ENCODE results near the gene CHMP2A.
A peak's percentile ranks its signal among the peaks of the same experiment; 100 is the strongest.
"Not testable (repeated sequence)": the region's sequence is repeated elsewhere in the genome, so short reads cannot be mapped to it uniquely, and the experiment has no call there.

CHMP2A gene

DNA sequence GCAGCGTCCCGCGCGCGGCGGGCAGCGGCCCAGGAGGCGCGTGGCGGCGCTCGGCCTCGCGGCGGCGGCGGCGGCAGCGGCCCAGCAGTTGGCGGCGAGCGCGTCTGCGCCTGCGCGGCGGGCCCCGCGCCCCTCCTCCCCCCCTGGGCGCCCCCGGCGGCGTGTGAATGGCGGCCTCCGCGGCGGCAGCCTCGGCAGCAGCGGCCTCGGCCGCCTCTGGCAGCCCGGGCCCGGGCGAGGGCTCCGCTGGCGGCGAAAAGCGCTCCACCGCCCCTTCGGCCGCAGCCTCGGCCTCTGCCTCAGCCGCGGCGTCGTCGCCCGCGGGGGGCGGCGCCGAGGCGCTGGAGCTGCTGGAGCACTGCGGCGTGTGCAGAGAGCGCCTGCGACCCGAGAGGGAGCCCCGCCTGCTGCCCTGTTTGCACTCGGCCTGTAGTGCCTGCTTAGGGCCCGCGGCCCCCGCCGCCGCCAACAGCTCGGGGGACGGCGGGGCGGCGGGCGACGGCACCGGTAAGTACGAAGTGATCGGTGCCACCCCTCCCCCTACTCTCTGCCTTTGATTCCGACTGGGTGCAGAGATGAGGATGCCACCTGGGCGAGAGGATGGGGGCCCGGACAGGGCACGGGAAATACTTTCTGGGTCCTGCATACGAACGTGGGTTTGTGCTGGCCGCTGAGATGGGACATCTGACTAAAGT, 10.2 kb downstream of the CHMP2A start:
- no peak for DNase-seq
- in situ Hi-C loops (cut with MboI; ENCODE audit: low pct_unique_long_range_greater_than_20kb, low sequenced_read_pairs), result no loop called here

DNA sequence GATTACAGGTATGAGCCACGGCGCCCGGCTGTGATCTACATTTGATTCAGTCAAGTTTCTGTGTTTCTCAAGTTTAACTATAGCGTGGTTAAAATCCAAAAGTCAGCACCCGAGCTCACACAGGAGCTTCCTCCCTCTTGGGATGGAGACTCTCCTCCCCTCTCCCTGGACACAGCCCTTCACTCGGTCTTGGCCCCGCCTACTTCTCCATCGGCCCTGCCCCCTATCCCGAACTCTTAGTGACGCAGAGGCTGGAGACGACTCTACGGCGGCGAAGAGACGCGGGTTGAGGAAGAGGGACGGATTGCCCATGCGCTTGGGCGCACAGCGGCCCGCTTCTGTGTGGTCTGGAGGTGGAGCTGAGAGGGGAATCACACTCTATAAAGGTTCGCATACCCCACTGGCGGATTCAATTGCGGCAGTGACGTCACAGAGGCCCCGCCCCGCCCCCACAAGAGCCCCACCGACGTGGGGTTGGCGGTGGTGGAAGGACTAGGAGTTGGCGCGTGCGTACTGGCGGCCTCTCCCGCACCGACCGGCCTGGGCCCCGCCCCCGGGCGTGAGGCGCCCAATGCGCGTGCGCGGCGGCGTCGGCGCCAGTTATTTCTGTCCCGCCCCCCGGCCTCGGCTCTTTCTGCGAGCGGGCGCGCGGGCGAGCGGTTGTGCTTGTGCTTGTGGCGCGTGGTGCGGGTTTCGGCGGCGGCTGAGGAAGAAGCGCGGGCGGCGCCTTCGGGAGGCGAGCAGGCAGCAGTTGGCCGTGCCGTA, 10.9 kb downstream of the CHMP2A start, which contains the start of gene TRIM28:
TSS of gene TRIM28 (plus strand) at position 239 of the 765 bp plus-strand sequence. CDS start 694 bp downstream, outside the sequence.
- in situ Hi-C loops (cut with MboI; ENCODE audit: low pct_unique_long_range_greater_than_20kb, low sequenced_read_pairs), result no loop called here
- DNase-seq, result peak; percentile 99

- DNase-seq; in situ Hi-C loops (cut with MboI; ENCODE audit: low pct_unique_long_range_greater_than_20kb, low sequenced_read_pairs): not testable (repeated sequence)
Observed at GRCh38 chr19:58542641-58543372, 12.1 kb downstream of the CHMP2A start.

DNA sequence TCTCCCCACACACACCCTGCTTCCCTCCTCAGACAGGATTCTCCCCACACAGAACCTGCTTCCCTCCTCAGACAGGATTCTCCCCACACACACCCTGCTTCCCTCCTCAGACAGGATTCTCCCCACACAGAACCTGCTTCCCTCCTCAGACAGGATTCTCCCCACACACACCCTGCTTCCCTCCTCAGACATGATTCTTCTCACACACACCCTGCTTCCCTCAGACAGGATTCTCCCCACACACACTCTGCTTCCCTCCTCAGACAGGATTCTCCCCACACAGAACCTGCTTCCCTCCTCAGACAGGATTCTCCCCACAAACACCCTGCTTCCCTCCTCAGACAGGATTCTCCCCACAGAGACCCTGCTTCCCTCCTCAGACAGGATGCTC, 15.7 kb downstream of the CHMP2A start:
- in situ Hi-C loops (cut with MboI; ENCODE audit: low pct_unique_long_range_greater_than_20kb, low sequenced_read_pairs); DNase-seq: not testable (repeated sequence)

DNA sequence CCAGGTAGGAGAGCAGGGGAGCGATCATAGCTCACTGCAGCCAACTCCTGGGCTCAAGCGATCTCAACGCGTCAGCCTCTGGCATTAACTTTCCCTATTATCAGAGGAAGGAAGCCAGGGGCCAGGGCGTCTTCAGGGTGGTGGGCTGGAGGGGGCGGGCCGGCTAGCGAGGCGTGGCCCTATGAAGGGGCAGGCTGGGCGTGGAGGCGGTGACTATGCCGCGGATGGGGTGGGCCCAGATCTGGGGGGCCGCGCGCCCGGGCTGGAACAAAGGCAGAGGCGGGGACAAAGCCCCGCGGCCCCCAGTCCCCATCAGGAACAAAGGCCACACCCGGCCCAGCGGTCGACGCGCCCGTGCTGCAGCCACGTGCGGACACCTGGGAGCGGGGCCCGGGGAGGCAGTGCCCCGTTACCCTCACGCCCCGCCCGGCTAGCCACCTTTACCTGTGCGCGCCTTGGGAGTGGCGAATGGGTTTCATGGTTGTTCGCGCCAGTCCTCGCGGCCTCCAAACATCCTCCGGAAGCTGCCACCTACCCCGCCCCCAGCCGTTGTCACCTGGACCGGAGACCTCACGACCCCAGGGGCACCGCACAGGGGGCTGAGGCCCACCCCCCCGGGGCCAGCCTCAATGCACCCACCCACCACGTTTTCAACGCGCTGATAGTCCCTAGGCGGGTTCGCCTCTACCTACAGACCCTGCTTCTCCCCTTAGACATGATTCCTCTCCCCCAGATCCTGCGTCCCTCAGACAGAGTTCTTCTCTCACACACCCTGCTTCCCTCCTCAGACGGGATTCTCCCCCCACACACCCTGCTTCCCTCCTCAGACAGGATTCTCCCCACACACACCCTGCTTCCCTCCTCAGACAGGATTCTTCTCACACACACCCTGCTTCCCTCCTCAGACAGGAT, 16.4 kb downstream of the CHMP2A start:
- no peak for DNase-seq
- in situ Hi-C loops (cut with MboI; ENCODE audit: low pct_unique_long_range_greater_than_20kb, low sequenced_read_pairs), result no loop called here

- no peak for DNase-seq
- in situ Hi-C loops (cut with MboI; ENCODE audit: low pct_unique_long_range_greater_than_20kb, low sequenced_read_pairs), result no loop called here
Observed at GRCh38 chr19:58536852-58537798, 17.8 kb downstream of the CHMP2A start.

GRCh38 chr19:58535857-58536256, 19.0 kb downstream of the CHMP2A start:
- DNase-seq, result no peak
- in situ Hi-C loops (cut with MboI; ENCODE audit: low pct_unique_long_range_greater_than_20kb, low sequenced_read_pairs), result no loop called here

DNA sequence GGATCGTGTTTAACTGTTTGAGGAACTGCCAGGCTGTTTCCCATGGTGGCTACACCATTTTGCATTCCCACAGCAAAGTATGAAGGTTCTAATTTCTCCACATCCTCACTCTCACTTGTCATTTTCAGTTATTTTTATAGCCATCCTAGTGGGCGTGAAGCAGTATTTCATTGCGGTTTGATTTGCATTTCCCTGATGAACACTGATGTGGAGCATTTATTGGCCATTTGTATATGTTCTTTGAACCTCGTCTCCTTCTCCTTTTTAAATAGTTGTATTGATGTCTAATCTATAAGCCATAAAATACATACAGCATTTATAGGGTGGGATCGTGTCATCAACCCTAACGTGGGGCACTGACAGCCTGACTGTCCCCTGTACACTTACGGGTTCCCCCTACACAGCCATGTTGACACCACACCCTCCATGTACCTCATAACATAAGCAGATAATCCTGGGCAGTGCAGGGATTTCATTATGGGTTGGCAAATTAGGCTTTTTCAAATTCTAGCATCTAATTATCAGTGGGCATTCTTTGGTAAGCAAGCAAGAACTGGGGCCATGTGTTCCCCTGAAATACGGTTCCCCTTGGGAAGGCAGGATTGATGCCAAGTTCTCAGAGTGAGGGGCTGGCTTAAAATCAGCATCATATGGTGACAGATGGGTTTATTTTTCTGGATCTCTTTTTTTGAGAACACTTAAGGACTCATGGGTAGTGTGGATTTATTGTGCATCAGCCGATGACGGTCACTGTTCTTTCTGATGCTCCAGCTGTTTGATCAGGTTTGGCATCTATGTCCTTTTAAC, 23.7 kb downstream of the CHMP2A start:
- in situ Hi-C loops (cut with MboI; ENCODE audit: low pct_unique_long_range_greater_than_20kb, low sequenced_read_pairs), result no loop called here
- no peak for DNase-seq

- in situ Hi-C loops (cut with MboI; ENCODE audit: low pct_unique_long_range_greater_than_20kb, low sequenced_read_pairs), result no loop called here
- DNase-seq, result no peak
Observed at GRCh38 chr19:58529405-58529804, 25.5 kb downstream of the CHMP2A start.

DNA sequence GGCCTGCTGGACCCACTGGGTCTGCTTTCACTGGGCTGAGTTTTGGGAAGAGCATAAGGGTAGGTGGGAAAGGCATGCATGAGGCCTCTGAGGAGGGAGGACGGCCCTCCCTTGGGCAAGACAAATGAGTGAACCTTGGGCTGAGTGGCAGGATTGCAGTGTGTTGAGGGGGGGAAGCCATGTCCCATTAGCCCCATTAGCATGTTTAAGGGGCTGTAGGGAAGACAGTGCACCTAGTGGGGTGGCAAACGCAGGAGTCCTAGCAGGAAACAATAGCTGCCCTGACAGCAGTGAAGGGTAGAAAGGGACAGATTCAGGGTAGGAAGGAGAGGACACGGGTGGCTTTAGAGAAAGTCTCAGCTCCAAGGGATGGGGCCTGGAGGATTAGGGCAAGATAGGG, 32.2 kb downstream of the CHMP2A start:
- DNase-seq, result no peak
- in situ Hi-C loops (cut with MboI; ENCODE audit: low pct_unique_long_range_greater_than_20kb, low sequenced_read_pairs), result no loop called here

DNA sequence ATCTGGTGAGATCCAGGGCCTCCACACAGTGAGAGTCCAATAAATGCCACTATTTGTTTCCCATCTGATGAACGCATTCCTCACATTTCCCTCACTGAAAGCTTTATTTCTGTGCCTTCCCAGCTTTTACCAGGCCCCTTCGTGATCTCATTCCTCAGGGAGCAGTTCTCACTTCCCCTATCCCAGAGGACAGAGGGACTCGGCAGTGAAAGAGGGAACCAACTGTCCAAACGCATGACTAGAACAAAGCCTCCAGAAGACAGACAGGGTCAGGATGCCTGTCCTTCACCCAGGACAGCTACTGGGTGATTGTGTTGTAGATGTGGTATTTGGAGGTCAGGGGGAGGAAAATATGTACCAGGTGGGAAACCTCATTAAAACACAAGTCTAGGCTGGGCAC, 33.3 kb downstream of the CHMP2A start:
- in situ Hi-C loops (cut with MboI; ENCODE audit: low pct_unique_long_range_greater_than_20kb, low sequenced_read_pairs), result no loop called here
- DNase-seq, result no peak

- in situ Hi-C loops (cut with MboI; ENCODE audit: low pct_unique_long_range_greater_than_20kb, low sequenced_read_pairs), result no loop called here
- DNase-seq, result no peak
Observed at GRCh38 chr19:58520257-58520599, 34.7 kb downstream of the CHMP2A start.

GRCh38 chr19:58519355-58520256, 35.3 kb downstream of the CHMP2A start, which contains the start of gene ZBTB45:
TSS of gene ZBTB45 (minus strand) at chr19:58519810. CDS start at chr19:58517673, 2,137 bp downstream.
- in situ Hi-C loops (cut with MboI; ENCODE audit: low pct_unique_long_range_greater_than_20kb, low sequenced_read_pairs), result no loop called here

GRCh38 chr19:58519087-58519354, 35.9 kb downstream of the CHMP2A start:
- in situ Hi-C loops (cut with MboI; ENCODE audit: low pct_unique_long_range_greater_than_20kb, low sequenced_read_pairs), result no loop called here
- DNase-seq, result peak; percentile 80

More at GRCh38 chr19:58519355-58520256, 35.3 kb downstream of the CHMP2A start, which contains the start of gene ZBTB45:
- peak; percentile 98 for DNase-seq

DNA sequence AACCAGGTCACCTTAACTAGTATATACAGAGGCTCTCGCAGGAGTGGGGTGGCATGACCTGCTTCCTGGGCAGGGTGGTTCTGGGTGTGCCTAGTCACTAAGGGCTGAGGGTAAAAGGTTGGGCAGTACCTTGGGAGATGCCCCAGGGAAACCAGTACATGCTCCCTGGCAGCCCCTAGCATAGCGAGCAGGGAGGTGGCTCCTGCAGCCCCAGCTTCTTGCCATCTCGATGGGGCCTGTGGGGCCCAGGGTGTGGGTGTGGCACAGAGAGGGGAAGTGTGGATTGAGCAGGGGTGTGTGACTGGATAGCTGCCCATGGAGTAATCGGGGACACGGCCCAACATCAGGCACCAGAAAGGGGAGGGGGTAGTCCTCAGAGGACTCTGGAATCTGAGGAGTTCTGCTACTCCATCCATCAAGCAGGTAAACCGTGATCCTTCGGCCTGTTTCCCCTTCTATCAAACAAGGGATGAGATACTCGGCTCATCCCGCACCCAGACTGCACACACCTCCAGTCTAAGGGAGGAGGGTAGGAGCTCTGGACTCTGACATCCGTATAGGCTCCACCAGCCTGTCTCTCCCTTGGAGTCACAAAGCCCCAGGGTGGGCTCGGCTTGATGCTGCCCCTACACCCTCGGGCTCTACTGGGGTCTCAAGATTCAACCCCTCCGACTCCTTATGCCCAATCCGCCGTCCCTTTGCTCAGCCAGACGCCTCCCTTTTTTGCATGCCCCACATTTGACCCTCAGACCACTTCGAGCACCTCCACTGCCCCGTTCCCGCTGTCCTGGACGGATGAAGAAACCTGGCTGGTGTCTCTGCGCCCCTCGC, 36.4 kb downstream of the CHMP2A start:
- peak; percentile 37 for DNase-seq
- in situ Hi-C loops (cut with MboI; ENCODE audit: low pct_unique_long_range_greater_than_20kb, low sequenced_read_pairs), result no loop called here
